ENCODE data around the gene MISFA.

DNA sequence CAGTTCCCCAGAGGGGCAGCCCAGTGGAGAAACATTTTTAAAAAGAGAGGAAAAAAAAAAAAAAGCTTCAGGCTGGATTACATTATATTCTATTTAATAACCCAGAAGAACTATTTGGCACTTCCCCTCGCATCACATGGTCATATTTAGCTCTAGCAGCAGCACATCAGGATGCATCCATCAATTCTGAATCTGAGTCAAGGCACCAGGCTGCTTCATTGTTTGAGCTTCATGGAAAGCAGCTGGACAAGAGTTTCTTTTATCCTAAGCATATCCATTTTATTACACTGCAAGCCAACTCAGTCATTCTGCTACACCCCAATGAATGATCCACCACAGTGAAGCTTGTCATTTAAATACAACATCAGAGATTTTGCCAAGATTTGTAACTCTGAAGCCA, 24.6 kb downstream of the MISFA start:
- TF ChIP-seq POLR2AphosphoS5 (IDR thresholded peaks at IDR 0.05): no peak
- TF ChIP-seq, protein P1, sequence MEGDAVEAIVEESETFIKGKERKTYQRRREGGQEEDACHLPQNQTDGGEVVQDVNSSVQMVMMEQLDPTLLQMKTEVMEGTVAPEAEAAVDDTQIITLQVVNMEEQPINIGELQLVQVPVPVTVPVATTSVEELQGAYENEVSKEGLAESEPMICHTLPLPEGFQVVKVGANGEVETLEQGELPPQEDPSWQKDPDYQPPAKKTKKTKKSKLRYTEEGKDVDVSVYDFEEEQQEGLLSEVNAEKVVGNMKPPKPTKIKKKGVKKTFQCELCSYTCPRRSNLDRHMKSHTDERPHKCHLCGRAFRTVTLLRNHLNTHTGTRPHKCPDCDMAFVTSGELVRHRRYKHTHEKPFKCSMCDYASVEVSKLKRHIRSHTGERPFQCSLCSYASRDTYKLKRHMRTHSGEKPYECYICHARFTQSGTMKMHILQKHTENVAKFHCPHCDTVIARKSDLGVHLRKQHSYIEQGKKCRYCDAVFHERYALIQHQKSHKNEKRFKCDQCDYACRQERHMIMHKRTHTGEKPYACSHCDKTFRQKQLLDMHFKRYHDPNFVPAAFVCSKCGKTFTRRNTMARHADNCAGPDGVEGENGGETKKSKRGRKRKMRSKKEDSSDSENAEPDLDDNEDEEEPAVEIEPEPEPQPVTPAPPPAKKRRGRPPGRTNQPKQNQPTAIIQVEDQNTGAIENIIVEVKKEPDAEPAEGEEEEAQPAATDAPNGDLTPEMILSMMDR (IDR thresholded peaks at IDR 0.05): no peak
- TF ChIP-seq POLR2A (IDR thresholded peaks at IDR 0.05): no peak

Measured in upper lobe of left lung (tissue), 4 donors.